Lower leg skin (tissue), 3 donors: Measurements from ENCODE around the gene OR1A2.
"Not testable (repeated sequence)": the region's sequence is repeated elsewhere in the genome, so short reads cannot be mapped to it uniquely, and the experiment has no call there.

ENCODE experiments used
- POLR2A ChIP-seq, 2 donors: fragments of 450-650 bp; IDR thresholded peaks; one replicate each; pipeline ENCODE4 v1.6.1; 2016 to 2017; ENCODE audit warnings: antibody characterized with exemption in 2 of 2, mild to moderate bottlenecking in 1 of 2, moderate library complexity in 1 of 2
- TF ChIP-seq, protein P1 (sequence below), 3 donors: fragments of 450-650 bp; IDR thresholded peaks; one replicate each; pipeline ENCODE4 v1.5.1; 2016; ENCODE audit warnings: antibody characterized with exemption in 3 of 3, mild to moderate bottlenecking in 3 of 3, moderate library complexity in 2 of 3

GRCh38 chr17:3224721-3225352 lies 27.5 kb downstream of the OR1A2 start:
- TF ChIP-seq, protein P1, sequence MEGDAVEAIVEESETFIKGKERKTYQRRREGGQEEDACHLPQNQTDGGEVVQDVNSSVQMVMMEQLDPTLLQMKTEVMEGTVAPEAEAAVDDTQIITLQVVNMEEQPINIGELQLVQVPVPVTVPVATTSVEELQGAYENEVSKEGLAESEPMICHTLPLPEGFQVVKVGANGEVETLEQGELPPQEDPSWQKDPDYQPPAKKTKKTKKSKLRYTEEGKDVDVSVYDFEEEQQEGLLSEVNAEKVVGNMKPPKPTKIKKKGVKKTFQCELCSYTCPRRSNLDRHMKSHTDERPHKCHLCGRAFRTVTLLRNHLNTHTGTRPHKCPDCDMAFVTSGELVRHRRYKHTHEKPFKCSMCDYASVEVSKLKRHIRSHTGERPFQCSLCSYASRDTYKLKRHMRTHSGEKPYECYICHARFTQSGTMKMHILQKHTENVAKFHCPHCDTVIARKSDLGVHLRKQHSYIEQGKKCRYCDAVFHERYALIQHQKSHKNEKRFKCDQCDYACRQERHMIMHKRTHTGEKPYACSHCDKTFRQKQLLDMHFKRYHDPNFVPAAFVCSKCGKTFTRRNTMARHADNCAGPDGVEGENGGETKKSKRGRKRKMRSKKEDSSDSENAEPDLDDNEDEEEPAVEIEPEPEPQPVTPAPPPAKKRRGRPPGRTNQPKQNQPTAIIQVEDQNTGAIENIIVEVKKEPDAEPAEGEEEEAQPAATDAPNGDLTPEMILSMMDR (IDR thresholded peaks at IDR 0.05) = not testable (repeated sequence)
- TF ChIP-seq POLR2A (IDR thresholded peaks at IDR 0.05) = not testable (repeated sequence)
